A673 (cell line): ENCODE data around the gene CCDC149. TPM values are rescaled to one million over a fixed set of nuclear protein-coding genes. Genes with fewer than 3 reads are reported as not detected.

Source experiments
- BruUV-seq: library from RNA; stranded (reverse); fragments of 400-500 nt; replicated peaks from 2 replicates; lab custom pipeline; 2021; lab: Mats Ljungman, UMichigan
- CTCF ChIA-PET: fragments of 300-600 bp; sonication (Branson Sonifier 250); formaldehyde crosslinking; loops from one replicate; lab custom pipeline; 2022; ENCODE audit warnings: antibody characterized with exemption; lab: Charles Lee
- POLR2A ChIA-PET: fragments of 300-600 bp; sonication (Branson Sonifier 250); formaldehyde crosslinking; loops from one replicate; lab custom pipeline; 2022; ENCODE audit warnings: antibody characterized with exemption; ENCODE audit not compliant: low non-redundant PET; lab: Charles Lee
- DNase-seq: peaks from one replicate; pipeline ENCODE4 v3.0.0-alpha.2; 2015; ENCODE audit warnings: low spot score
- H3K27ac ChIP-seq: fragments of 200-600 bp; sonication (generic); 2 replicates; pipeline ENCODE4 v1.5.1; 2016; ENCODE audit warnings: mixed run types, low read depth, mild to moderate bottlenecking, mixed read lengths, antibody characterized with exemption, low read length; ENCODE audit not compliant: poor library complexity, severe bottlenecking
- H3K27me3 ChIP-seq: fragments of 200-600 bp; sonication (generic); replicated peaks from 2 replicates; pipeline ENCODE4 v1.6.1; 2017; ENCODE audit warnings: mixed run types, low read depth, mild to moderate bottlenecking, mixed read lengths, antibody characterized with exemption, low read length; ENCODE audit not compliant: insufficient read depth, poor library complexity
- H3K36me3 ChIP-seq: fragments of 200-600 bp; sonication (generic); 2 replicates; pipeline ENCODE4 v1.6.1; 2016; ENCODE audit warnings: mixed run types, mild to moderate bottlenecking, mixed read lengths, antibody characterized with exemption, low read length; ENCODE audit not compliant: insufficient read depth, poor library complexity, severe bottlenecking
- H3K4me1 ChIP-seq: fragments of 200-600 bp; sonication (generic); 2 replicates; pipeline ENCODE4 v1.6.1; 2017; ENCODE audit warnings: mixed run types, mild to moderate bottlenecking, mixed read lengths, antibody characterized with exemption, low read length; ENCODE audit not compliant: insufficient read depth, poor library complexity, severe bottlenecking
- H3K4me3 ChIP-seq: fragments of 200-600 bp; sonication (generic); 2 replicates; pipeline ENCODE4 v1.5.1; 2016; ENCODE audit warnings: low read depth, mixed run types, mild to moderate bottlenecking, mixed read lengths, low read length; ENCODE audit not compliant: poor library complexity, severe bottlenecking
- H3K9me3 ChIP-seq: fragments of 200-600 bp; sonication (generic); 2 replicates; pipeline ENCODE4 v1.6.1; 2016; ENCODE audit warnings: mixed run types, low read depth, mild to moderate bottlenecking, mixed read lengths, antibody characterized with exemption, low read length; ENCODE audit not compliant: poor library complexity, severe bottlenecking
- EZH2 ChIP-seq: fragments of 200-600 bp; sonication (generic); IDR thresholded peaks from 2 replicates; pipeline ENCODE4 v1.6.1; 2017; ENCODE audit warnings: borderline replicate concordance, low read depth, mild to moderate bottlenecking, mixed read lengths, antibody characterized with exemption, low read length; ENCODE audit not compliant: poor library complexity, severe bottlenecking
- intact Hi-C: fragments of 100-400 bp; cut with micrococcal nuclease; formaldehyde crosslinking; loops from one replicate; pipeline ENCODE4 v1.10.0; 2022; ENCODE audit not compliant: unreplicated experiment
- total RNA-seq: library from RNA; stranded (reverse); gene quantifications from 2 replicates; pipeline ENCODE4 v1.2.3, GENCODE V29; 2021
- TF ChIP-seq, protein P1 (sequence below): fragments of 300-800, 200-600 bp; sonication (generic); conservative IDR thresholded peaks from 2 replicates; pipeline ENCODE4 v1.5.1; 2017; ENCODE audit warnings: low read depth, mild to moderate bottlenecking, antibody characterized with exemption, low read length, moderate library complexity, mixed read lengths

CCDC149 gene
- total RNA-seq, 1 experiment from 2014 or later, result 2.8 TPM

DNA sequence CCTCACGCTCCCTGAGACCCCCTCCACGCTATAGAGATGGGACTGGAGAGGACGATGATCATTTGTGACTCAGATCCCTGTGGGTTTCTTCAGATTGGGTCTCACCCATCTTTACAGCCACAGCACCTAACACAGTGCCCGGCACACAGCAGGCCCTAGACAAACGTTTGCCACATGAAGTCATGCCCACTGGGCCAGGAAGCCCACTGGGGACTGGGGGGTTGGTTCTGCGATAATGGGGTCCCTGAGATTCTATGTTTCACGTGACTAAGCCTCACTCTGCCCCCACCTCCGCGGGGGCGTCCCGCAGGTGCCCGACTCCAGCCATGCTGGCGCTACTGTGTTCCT, 113.7 kb downstream of the CCDC149 start:
- H3K9me3 ChIP-seq, result no peaks in the 10 kb centered on the region
- DNase-seq, result no peak
- CTCF ChIA-PET, result no interaction called here
- peaks cover 9% of the 10 kb centered on the region for H3K4me1 ChIP-seq
- intact Hi-C loops, result no loop called here
- TF ChIP-seq, protein P1, sequence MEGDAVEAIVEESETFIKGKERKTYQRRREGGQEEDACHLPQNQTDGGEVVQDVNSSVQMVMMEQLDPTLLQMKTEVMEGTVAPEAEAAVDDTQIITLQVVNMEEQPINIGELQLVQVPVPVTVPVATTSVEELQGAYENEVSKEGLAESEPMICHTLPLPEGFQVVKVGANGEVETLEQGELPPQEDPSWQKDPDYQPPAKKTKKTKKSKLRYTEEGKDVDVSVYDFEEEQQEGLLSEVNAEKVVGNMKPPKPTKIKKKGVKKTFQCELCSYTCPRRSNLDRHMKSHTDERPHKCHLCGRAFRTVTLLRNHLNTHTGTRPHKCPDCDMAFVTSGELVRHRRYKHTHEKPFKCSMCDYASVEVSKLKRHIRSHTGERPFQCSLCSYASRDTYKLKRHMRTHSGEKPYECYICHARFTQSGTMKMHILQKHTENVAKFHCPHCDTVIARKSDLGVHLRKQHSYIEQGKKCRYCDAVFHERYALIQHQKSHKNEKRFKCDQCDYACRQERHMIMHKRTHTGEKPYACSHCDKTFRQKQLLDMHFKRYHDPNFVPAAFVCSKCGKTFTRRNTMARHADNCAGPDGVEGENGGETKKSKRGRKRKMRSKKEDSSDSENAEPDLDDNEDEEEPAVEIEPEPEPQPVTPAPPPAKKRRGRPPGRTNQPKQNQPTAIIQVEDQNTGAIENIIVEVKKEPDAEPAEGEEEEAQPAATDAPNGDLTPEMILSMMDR, result no peak
- no peak for TF ChIP-seq EZH2
- POLR2A ChIA-PET, result no interaction called here
- H3K4me3 ChIP-seq, result no peak overlapping the region
- no peak overlapping the region for H3K27ac ChIP-seq
- no TSS peak for BruUV-seq
- H3K36me3 ChIP-seq, result no peaks in the 10 kb centered on the region
- H3K27me3 ChIP-seq, result peaks cover 69% of the 10 kb centered on the region

DNA sequence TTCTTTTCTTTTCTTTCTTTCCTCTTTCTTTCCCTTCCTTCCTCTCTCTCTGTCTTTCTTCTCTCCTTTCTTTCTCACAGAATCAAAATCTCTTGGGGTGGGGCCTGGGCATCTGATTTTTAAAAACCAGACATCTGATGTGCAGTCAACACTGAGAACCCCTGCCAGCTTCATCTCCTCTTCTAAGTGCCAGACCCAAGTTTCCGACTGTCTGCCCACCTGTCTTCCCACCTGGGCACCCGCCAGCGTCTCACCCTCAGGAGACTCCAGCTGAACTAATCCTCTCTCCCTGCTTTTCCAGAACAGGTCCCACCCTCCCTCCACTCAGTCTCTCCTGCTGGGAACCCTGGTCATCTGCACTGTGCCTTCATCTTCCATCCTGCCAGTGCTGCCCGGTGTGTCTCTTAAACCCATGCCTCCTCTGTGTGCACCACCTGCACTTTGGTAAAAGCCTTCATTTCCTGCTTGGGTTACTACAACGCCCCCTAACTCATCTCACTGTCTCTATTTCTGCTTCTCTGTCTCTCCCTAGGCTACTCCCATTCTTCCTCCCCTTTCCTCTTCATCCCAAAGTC, 114.7 kb downstream of the CCDC149 start:
- Histone ChIP-seq H3K27ac (no peak overlapping the region), H3K36me3 (no peaks in the 10 kb centered on the region), H3K9me3 (no peaks in the 10 kb centered on the region), H3K4me1 (peaks cover 9% of the 10 kb centered on the region), H3K27me3 (peaks cover 65% of the 10 kb centered on the region), H3K4me3 (no peak overlapping the region)
- DNase-seq, result no peak
- no TSS peak for BruUV-seq
- TF ChIP-seq, protein P1, result no peak
- no peak for TF ChIP-seq EZH2
- ChIA-PET POLR2A (no interaction called here), CTCF (no interaction called here)
- intact Hi-C loops, result no loop called here

DNA sequence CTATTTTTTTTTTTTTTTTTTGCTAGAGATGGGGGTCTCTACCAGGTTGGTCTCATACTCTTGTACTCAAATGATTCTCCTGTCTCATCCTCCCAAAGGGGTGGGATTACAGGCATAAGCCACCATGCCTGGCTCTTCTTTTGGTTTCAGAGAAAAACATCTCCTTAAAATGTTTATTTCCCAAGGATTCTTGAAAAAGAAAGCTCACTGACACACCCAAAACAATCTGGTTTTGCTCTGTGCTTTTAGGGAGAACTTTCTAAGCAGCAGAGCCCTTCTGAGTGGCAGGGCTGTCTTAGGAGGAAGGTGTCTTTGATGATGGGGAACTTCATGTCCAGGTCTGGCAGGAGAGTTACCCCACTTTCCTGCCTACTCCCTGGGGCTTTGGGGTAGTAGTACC, 116.2 kb downstream of the CCDC149 start:
- no peak for DNase-seq
- Histone ChIP-seq H3K9me3 (no peaks in the 10 kb centered on the region), H3K4me1 (peaks cover 9% of the 10 kb centered on the region), H3K4me3 (no peak overlapping the region), H3K27ac (no peak overlapping the region), H3K36me3 (no peaks in the 10 kb centered on the region), H3K27me3 (peaks cover 50% of the 10 kb centered on the region)
- ChIA-PET POLR2A (no interaction called here), CTCF (no interaction called here)
- no TSS peak for BruUV-seq
- TF ChIP-seq, protein P1, result no peak
- TF ChIP-seq EZH2, result no peak
- intact Hi-C loops, result no loop called here
